HEK293T (cell line): ENCODE measurements around the gene PEAK3.

Source experiments
- CTCF ChIA-PET: fragments of 350-600 bp; formaldehyde crosslinking; extraction: SDS; loops from one replicate; lab custom pipeline; 2021; ENCODE audit warnings: antibody characterized with exemption, inconsistent platforms; lab: Yijun Ruan, JAX
- POLR2A ChIA-PET: fragments of 350-600 bp; formaldehyde crosslinking; extraction: SDS; loops from one replicate; lab custom pipeline; 2020; ENCODE audit warnings: antibody characterized with exemption, inconsistent platforms; lab: Yijun Ruan, JAX
- DNase-seq: peaks from one replicate; pipeline ENCODE4 v3.0.0; 2012; ENCODE audit warnings: mixed read lengths; ENCODE audit errors: extremely low spot score
- ARNT ChIP-seq: fragments of 450-650 bp; IDR thresholded peaks from 2 replicates; pipeline ENCODE4 v1.6.1; 2017; ENCODE audit warnings: mild to moderate bottlenecking
- BHLHE40 ChIP-seq: fragments of 450-650 bp; IDR thresholded peaks from 2 replicates; pipeline ENCODE4 v1.6.1; 2016; ENCODE audit warnings: mild to moderate bottlenecking, moderate library complexity, borderline replicate concordance
- CTBP1 ChIP-seq: fragments of 450-650 bp; IDR thresholded peaks from 2 replicates; pipeline ENCODE4 v1.6.1; 2016; ENCODE audit warnings: borderline replicate concordance
- ELF4 ChIP-seq: fragments of 450-650 bp; IDR thresholded peaks from 2 replicates; pipeline ENCODE4 v1.6.1; 2017; ENCODE audit warnings: antibody characterized with exemption
- FOXA1 ChIP-seq: fragments of 450-650 bp; IDR thresholded peaks from 2 replicates; pipeline ENCODE4 v1.6.1; 2016; ENCODE audit warnings: mild to moderate bottlenecking
- FOXK2 ChIP-seq: fragments of 450-650 bp; IDR thresholded peaks from 2 replicates; pipeline ENCODE4 v1.6.1; 2016; ENCODE audit warnings: mild to moderate bottlenecking
- FOXM1 ChIP-seq: fragments of 450-650 bp; IDR thresholded peaks from 2 replicates; pipeline ENCODE4 v1.6.1; 2017; ENCODE audit warnings: mild to moderate bottlenecking, borderline replicate concordance
- HDGF ChIP-seq: fragments of 450-650 bp; IDR thresholded peaks from 2 replicates; pipeline ENCODE4 v1.6.1; 2017; ENCODE audit warnings: antibody characterized with exemption, borderline replicate concordance
- L3MBTL2 ChIP-seq: fragments of 450-650 bp; conservative IDR thresholded peaks from 2 replicates; pipeline ENCODE4 v1.6.1; 2016; ENCODE audit warnings: mild to moderate bottlenecking
- LEF1 ChIP-seq: fragments of 450-650 bp; IDR thresholded peaks from 2 replicates; pipeline ENCODE4 v1.6.1; 2017; ENCODE audit warnings: mild to moderate bottlenecking, borderline replicate concordance
- NFRKB ChIP-seq: fragments of 450-650 bp; IDR thresholded peaks from 2 replicates; pipeline ENCODE4 v1.6.1; 2016; ENCODE audit warnings: mild to moderate bottlenecking, moderate library complexity
- SP1 ChIP-seq: fragments of 450-650 bp; IDR thresholded peaks from 2 replicates; pipeline ENCODE4 v1.6.1; 2017
- SUZ12 ChIP-seq: fragments of 450-650 bp; IDR thresholded peaks from 2 replicates; pipeline ENCODE4 v1.6.1; 2016; ENCODE audit warnings: mild to moderate bottlenecking
- TARDBP ChIP-seq: fragments of 450-650 bp; IDR thresholded peaks from 2 replicates; pipeline ENCODE4 v1.6.1; 2016
- ZNF384 ChIP-seq: fragments of 450-650 bp; IDR thresholded peaks from 2 replicates; pipeline ENCODE4 v1.6.1; 2016
- TF ChIP-seq, protein P1 (sequence below): fragments of 450-650 bp; IDR thresholded peaks from 2 replicates; pipeline ENCODE4 v1.6.1; 2016

PEAK3 gene

DNA sequence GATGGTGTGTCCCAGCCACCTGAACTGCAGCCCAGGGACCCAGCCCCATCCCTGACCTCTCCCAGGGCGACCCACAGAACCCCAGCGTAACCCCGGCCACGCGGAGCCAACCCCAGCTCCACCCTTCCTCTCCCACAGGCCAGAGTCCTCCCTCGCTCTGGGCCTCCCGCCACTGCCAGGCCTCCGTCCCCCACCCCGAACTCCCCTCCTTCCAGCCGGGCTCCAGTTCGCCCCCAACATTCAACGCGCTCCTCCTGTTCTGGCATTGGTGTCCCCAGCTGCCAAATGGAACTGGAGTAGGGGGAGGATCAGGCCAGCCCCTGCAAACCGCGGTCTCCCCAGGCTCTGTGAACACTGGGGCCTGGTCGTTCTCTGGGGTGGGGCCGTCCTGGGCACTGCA lies 18.6 kb upstream of the PEAK3 start:
- TF ChIP-seq ELF4: no peak
- no peak for TF ChIP-seq FOXM1
- TF ChIP-seq SUZ12: no peak
- no peak for TF ChIP-seq L3MBTL2
- TF ChIP-seq CTBP1: no peak
- no peak for TF ChIP-seq LEF1
- POLR2A ChIA-PET: no interaction called here
- CTCF ChIA-PET: no interaction called here
- no peak for DNase-seq

DNA sequence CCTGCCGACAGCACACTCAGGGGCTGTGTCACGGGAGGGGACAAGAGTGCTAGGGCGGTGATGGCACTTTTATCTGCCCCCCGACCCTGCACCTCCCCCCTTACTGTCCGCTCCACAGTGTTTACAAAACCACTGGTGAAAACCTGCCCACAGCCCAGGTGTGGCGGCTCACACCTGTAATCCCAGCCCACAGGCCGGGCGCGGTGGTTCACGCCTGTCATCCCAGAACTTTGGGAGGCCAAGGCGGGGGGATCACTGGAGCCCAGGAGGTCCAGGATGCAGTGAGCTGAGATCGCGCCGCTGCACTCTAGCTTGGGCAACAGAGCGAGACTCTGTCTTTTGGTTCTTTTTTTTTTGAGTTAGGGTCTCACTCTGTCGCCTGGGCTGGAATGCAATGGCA lies 14.2 kb upstream of the PEAK3 start:
- POLR2A ChIA-PET: interaction anchor here (0.9 kb wide), 1 partner anchor 24 kb away, joined by 3 read pairs; no protein-coding TSS in a partner anchor
- no peak for DNase-seq
- TF ChIP-seq SP1 (no peak), LEF1 (no peak), HDGF (no peak), TARDBP (no peak), CTBP1 (no peak), FOXA1 (no peak), NFRKB (no peak), SUZ12 (no peak), L3MBTL2 (no peak)
- CTCF ChIA-PET: no interaction called here

DNA sequence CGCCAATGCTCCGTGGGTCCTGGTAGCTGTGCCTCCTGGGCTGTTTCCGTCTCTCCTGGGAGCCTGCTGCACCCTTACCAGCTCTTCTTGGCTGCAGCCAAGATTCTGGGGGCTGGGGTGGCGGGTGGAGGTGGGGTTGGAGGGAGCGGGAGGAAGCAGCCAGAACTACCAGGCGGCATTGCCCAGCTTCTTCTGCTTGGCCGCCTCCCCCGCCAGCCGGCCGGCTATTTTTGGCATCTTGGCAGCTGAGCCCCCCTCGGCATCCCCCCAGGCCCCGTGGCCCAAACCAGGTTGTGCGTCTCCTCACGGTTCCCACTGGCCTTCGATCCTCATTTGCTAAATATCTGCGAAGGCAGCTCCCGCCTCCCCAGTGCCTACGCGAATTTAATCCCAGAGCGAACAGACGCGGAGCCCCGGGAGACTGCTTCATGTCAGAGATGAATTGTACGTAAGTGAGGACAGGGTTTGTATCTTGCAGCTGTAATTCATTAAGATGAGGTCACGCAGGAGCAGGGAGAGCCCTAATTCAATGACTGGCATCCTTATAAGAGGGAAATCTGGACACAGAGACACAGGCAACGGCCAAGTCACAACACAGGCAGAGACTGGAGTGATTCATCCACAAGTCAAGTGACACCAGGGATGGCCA lies 12.8 kb upstream of the PEAK3 start:
- ChIA-PET POLR2A (interaction anchor here (1.5 kb wide), 1 partner anchor 33 kb away, joined by 3 read pairs; the partner anchor contains the start of gene LSM7), CTCF (no interaction called here)
- TF ChIP-seq ELF4 (no peak), L3MBTL2 (no peak), LEF1 (no peak), FOXM1 (no peak), ZNF384 (no peak), ARNT (no peak), CTBP1 (no peak), BHLHE40 (no peak), FOXK2 (no peak), NFRKB (no peak), SUZ12 (no peak), TARDBP (no peak), FOXA1 (no peak), HDGF (no peak), SP1 (no peak)
- TF ChIP-seq, protein P1, sequence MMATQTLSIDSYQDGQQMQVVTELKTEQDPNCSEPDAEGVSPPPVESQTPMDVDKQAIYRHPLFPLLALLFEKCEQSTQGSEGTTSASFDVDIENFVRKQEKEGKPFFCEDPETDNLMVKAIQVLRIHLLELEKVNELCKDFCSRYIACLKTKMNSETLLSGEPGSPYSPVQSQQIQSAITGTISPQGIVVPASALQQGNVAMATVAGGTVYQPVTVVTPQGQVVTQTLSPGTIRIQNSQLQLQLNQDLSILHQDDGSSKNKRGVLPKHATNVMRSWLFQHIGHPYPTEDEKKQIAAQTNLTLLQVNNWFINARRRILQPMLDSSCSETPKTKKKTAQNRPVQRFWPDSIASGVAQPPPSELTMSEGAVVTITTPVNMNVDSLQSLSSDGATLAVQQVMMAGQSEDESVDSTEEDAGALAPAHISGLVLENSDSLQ: no peak
- no peak for DNase-seq

DNA sequence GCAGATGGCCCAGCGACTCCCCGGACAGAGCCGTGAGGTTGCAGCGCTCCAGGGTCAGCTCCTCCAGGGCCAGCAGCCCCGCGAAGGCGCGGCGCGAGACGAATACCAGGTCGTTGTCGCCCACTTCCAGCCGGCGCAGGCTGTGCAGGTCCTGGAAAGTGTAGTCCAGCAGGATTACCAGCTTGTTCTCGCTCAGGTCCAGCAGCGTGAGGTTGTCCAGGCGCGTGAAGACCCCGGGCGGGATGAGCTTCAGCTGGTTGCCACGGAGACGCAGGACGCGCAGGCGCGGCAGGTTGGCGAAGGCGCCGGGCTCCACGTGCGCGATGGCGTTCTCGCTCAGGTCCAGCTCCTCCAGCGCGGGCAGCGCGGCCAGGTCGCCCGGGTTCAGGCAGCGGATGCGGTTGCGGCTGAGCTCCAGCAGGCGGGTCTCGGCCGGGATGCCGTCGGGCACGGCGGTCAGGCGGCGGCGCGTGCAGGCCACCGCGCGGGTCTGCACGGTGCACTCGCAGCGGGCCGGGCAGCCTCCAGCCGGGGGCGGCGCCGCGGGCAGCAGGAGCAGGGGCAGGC lies 9.3 kb upstream of the PEAK3 start:
- POLR2A ChIA-PET: no interaction called here
- CTCF ChIA-PET: no interaction called here
- DNase-seq: no peak
- no peak for TF ChIP-seq ELF4
- no peak for TF ChIP-seq CTBP1
- no peak for TF ChIP-seq LEF1
- TF ChIP-seq L3MBTL2: no peak
- no peak for TF ChIP-seq BHLHE40
- TF ChIP-seq FOXM1: no peak
- TF ChIP-seq TARDBP: no peak
- TF ChIP-seq SP1: no peak
- no peak for TF ChIP-seq FOXA1
- no peak for TF ChIP-seq SUZ12
- TF ChIP-seq ZNF384: no peak
- no peak for TF ChIP-seq NFRKB
- TF ChIP-seq, protein P1: no peak
- no peak for TF ChIP-seq FOXK2
- no peak for TF ChIP-seq HDGF
- no peak for TF ChIP-seq ARNT

DNA sequence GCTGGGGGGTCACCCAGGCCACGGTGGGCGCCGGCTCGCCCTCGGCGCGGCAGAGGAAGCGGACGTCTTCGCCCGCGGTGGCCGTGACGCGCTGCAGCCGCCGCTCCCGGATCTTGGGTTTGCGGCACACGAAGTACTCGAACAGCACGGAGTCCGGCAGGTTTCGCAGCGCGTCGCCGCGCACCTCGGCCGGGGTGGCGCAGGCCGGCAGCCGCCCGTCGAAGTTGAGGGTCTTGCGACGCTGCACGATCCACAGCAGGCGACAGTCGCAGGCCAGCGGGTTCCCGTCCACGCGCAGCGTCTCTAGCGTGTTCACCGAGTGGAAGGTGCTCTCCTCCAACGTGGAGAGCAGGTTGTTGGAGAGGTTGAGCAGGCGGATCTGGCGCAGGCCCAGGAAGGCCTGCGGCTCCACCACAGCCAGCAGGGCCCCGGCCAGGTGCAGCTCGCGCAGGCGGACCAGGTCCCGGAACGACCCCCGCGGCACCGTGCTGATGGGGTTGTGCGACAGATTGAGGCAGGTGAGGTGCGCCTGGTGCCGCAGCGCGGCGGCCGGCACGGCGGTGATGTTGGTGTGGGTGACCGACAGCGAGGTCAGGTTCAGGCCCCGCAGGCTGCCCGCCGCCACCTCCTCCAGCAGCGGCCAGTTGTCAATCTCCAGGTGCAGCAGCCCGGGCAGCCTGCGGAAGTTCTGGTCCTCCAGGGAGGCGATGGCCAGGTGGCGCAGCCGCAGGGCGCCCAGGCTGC lies 8.6 kb upstream of the PEAK3 start:
- ChIA-PET CTCF (no interaction called here), POLR2A (no interaction called here)
- DNase-seq: no peak
- TF ChIP-seq CTBP1 (no peak), TARDBP (no peak), HDGF (no peak), NFRKB (no peak), FOXM1 (no peak), L3MBTL2 (no peak), SP1 (no peak), ZNF384 (no peak), ELF4 (no peak), BHLHE40 (no peak), SUZ12 (no peak), FOXK2 (no peak), ARNT (no peak), LEF1 (no peak), FOXA1 (no peak)
- TF ChIP-seq, protein P1: no peak
